GM18507 (cell line): Measurements from ENCODE around the gene CDH1.
"Not testable (repeated sequence)": the region's sequence is repeated elsewhere in the genome, so short reads cannot be mapped to it uniquely, and the experiment has no call there.

ENCODE experiments used
- DNase-seq: peaks from one replicate; pipeline ENCODE4 v3.0.0; 2011; ENCODE audit warnings: low read depth; ENCODE audit not compliant: insufficient read length; ENCODE audit errors: extremely low spot score
- FAIRE-seq: peaks from 2 replicates; lab custom pipeline; 2011; peaks lifted over from hg19 to GRCh38; lab: Jason Lieb, UNC

The CDH1 gene

DNA sequence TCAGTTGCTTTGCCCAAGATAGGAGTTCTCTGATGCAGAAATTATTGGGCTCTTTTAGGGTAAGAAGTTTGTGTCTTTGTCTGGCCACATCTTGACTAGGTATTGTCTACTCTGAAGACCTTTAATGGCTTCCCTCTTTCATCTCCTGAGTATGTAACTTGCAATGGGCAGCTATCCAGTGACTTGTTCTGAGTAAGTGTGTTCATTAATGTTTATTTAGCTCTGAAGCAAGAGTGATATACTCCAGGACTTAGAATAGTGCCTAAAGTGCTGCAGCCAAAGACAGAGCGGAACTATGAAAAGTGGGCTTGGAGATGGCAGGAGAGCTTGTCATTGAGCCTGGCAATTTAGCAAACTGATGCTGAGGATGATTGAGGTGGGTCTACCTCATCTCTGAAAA lies 97.5 kb downstream of the CDH1 start:
- FAIRE-seq (no peak), DNase-seq (no peak)

DNA sequence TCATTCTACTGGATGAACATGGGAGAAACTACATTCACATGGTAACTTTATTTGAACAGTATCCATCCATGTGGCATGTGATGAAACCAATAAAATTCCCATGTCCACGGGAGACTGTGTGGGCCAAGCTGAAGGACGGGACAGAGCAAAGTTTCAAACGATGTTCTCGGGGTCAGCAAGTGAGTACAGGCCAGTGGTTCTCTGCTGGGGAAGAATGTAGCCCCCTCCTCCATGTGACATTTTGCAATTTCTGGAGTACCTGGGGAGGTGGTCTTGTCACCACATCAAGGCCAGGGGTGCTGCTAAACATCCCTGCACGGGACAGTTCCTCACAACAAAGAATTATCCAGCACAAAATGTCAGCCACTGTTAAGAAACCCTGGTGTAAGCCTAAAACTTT lies 98.9 kb downstream of the CDH1 start:
- no peak for DNase-seq
- no peak for FAIRE-seq

DNA sequence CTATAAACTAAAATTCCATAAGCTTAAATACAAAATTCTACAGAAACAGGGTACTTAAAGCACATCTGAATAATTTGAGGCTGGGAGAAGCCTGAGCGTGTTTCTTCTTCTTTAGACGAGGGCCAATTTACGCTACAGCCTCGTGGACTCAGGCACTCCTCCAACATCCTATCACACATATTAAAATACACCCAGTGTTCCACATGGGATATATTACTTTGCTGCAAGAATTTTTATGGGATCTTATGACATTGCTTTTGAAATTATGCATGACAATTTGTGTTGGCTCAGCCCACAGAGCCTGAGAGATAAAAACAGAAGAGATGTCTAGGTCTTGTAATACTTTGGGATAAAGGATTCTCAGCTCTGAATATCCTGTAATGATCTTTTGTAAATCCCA lies 102.7 kb downstream of the CDH1 start:
- DNase-seq (no peak), FAIRE-seq (no peak)

DNA sequence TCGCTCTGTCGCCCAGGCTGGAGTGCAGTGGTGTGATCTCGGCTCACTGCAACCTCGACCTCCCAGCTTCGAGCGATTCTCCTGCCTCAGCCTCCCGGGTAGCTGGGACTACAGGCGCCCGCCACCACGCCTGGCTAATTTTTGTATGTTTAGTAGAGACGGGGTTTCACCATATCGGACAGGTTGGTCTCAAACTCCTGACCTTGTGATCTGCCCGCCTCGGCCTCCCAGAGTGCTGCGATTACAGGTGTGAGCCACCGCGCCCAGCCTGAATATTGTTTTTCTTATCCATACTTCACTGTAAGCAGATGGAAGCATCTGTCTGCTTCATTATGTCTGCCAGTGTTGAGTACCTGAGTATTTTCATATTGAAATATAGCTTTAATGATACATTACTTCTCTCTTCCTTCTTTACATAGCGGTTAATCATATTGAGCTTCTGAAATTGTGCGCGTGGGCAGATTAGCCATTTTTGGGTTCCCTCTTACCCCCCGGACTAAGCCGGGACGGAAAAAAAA lies 105.9 kb downstream of the CDH1 start:
- FAIRE-seq, DNase-seq: not testable (repeated sequence)

DNA sequence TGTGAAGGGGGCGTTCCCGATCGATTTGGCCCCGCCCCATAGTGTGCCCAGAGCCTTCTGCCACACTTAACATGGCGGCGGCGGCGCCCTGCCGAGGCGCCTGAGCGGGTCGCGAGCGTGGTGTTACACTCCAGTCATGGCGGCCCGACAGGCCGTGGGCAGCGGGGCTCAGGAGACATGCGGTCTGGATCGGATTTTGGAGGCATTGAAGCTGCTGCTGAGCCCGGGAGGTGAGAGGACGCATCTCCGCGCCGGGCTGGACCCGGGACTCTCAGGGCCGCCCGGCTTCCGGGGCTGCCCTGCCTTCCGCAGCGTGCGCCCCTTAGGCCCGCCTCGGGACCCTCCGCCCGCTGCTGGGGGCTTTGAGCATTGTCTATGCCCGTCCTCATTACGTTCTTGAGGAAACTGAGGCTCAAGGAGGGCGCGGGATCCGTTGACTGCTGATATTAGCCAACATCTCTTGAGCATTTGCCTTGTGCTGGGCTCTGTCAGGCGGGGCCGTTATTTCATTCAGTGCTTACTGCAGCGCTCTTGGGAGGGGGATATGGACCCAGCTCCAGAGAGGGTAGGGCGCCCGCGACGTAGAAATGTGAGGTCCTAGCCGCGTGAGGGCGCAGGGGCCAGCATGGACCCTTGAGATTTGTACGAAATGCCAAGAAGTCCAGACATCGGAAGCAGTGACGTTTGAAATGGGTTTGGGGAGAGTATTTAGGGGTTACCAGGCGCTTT lies 106.6 kb downstream of the CDH1 start, which contains the start of gene TANGO6:
Gene TANGO6, plus strand, starts transcription at position 50 of the 729 bp plus-strand sequence. Its CDS starts 87 bp downstream, at position 137.
- DNase-seq (peak; percentile 77), FAIRE-seq (peak; percentile 67)

DNA sequence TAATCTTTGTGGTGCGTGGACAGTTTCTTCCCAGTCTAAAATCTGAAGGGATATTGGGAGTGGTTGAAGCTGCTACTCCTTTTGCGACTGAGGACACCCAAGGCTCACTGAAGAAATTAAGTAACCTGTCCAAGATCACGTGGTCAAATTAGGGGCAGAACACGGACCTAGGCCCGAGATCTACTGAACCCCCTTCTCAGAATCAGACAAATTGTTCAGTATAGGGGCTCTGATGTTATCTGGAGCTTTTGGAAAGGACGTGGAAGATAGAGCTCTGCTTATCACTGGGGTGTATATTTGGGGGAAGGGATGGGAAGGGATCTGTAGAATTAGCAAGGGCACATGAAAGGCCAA lies 107.1 kb downstream of the CDH1 start:
- FAIRE-seq: no peak
- no peak for DNase-seq

DNA sequence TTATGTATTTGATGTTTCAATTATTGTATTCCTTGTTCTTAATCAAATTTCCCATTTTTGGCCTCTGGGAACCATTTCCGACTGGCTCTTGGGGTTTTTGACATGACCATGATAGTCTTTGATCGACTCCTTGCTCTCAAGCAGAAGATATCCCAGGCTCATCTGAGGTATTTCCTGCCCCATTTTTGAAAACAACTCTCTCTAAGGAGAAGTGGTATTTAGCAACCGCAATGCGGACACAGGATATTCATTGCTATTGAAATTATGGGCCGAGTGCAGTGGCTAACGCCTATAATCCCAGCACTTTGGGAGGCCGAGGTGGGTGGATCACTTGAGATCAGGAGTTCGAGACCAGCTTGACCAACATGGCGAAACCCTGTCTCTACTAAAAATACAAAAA lies 111.7 kb downstream of the CDH1 start:
- no peak for FAIRE-seq
- no peak for DNase-seq

DNA sequence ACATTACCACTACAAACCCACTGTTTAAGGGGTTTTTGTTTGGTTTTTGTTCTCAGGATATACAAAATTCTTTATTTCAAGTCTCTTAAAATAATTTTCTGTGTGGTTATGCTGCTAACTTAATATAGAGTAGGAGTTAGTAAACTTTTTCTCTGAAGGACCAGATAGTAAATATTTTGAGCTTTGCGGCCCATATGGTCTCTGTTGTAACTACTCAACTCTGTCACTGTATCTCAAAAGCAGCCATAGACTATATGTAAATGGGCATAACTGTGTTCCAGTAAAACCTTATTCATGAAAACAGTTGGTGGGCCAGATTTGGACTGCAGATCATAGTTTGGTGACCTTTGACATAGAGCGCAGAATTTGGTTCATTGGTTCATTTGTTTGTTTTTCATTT lies 113.4 kb downstream of the CDH1 start:
- DNase-seq: no peak
- no peak for FAIRE-seq

DNA sequence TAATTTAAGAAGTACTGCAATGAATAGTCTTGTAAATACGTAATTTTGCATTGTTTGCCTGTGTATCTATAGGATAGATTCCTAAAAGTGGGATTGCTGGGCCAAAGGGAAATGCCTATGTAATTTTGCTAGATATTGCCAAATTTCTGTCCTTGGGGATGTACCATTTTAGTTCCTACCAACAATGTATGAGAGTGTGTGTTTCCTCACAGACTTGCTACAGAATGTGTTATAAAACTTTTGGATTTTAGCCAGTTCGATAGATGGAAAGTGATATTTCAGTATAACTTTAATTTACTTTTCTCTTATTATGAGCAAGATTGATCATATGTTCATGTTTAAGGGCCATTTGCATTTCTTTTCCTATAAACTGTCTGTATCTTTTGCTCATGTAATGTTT lies 114.5 kb downstream of the CDH1 start:
- no peak for FAIRE-seq
- DNase-seq: no peak

DNA sequence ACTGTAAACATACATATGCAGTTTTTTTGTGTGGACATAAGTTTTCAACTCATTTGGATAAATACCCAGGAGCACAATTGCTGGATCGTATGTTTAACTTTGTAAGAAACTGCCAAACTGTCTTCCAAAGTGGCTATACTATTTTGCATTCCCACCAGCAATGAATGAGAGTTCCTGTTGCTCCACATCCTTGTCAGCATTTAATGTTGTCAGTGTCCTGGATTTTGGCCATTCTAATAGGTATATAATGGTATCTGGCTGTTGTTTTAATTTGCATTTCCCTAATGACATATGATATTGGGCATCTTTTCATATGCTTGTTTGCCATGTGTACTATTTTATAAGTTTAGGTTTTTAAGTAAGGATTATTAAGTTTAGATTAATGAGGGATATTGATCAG lies 120.4 kb downstream of the CDH1 start:
- DNase-seq (no peak), FAIRE-seq (no peak)

DNA sequence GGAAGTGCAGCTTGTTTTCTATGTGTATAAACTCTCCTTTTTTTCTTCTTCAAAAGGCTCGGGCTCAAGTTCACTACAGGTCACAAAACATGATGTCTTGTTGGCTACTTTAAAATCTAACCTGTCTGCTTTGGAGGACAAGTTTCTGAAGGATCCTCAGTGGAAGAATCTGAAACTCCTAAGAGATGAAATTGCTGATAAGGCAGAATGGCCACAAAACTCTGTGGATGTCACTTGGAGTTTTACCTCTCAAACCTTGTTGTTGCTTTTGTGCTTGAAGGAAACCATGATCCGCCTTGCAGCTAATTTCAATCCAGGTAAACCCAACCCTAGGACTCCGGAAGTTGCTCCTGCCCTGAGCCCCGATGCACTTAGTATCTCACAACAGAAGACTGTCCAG lies 122.7 kb downstream of the CDH1 start:
- no peak for FAIRE-seq
- no peak for DNase-seq

DNA sequence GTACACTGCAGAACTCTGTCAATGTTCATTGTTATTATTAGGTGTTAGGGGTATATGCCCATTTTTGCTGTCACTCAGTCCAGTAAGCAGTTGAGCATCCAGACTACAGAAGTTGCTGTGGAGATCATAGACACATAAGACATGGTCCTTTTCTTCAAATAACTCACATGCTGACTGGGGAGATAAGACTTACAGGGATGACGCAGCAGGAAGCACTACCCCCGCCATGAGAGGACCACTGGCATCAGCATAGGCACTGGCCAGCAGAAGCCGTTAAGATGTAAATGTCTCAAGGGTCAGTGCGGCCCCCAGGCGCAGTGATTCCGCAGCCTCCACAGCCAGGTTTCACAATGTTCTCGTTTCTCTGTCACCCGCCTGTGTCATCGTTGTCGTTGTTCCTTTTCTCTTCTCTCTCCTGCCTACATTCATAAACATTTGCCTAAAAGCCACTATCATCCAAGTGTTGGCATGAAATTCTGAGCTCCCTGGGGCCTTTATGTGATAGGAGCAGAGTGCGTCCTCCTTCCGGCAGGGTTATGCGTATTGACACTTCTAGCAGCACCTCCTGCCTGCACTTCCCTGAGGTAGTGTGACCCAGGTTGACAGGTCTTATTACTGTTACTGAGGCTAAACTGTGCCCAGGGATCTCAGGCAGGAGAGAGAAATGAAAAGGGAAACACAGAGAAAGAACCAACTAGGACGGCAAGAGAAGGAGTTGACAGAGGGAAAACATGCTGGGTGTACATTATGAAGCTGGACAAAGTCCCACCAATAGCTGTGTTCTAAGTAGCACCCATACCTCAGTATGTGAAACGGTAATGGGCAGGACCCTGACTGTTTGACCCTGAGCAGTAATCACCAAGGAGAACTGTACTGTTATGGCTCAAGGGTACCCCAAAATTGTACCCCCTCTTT lies 124.1 kb downstream of the CDH1 start:
- no peak for DNase-seq
- no peak for FAIRE-seq

DNA sequence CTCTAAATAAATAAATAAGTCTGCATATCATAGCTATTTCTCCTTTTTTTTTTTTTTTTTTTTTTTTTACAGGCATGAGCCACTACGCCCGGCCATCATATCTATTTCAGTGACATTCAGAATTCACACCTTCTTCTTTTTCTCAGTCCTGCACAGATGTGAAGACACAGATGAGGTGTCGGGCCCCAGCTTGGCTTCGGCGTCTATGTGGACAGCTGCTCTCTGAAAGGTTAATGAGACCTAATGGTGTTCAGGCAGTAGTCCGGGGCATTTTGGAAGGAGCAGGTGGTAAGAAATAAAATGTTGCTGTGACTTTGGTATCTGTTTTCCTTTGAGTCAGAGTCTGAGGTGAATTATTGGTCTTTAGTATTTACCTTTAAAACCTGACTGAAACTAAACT lies 129.8 kb downstream of the CDH1 start:
- peak; percentile 33 for FAIRE-seq
- no peak for DNase-seq

DNA sequence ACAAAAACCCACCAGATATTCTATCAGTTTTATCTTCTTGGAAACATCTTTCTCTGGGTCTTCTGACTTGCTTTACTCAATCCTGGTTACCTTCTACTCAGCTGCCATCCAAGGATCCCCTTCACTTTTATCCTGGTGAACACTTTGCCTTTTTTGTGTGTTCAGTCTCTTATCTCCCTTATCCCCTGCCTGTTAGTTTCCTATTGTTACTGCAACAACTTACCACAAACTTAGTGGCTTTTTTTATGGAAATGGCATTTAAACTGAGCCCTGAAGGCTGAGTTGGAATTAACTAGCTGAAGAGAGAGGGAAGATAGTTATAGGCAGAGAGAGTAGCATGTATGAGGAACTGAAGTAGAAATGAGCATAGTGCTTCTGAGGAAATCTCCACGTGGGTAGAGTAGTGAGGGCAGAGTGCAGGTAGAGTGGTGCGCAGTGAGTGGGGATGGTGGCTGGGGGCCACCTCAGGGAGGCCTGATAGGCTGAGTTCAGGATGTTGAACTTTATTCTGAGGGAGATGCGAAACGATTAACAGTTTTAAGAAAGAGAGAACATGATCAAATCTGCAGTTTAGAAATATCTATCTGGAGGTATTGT lies 132.5 kb downstream of the CDH1 start:
- DNase-seq (no peak), FAIRE-seq (no peak)

DNA sequence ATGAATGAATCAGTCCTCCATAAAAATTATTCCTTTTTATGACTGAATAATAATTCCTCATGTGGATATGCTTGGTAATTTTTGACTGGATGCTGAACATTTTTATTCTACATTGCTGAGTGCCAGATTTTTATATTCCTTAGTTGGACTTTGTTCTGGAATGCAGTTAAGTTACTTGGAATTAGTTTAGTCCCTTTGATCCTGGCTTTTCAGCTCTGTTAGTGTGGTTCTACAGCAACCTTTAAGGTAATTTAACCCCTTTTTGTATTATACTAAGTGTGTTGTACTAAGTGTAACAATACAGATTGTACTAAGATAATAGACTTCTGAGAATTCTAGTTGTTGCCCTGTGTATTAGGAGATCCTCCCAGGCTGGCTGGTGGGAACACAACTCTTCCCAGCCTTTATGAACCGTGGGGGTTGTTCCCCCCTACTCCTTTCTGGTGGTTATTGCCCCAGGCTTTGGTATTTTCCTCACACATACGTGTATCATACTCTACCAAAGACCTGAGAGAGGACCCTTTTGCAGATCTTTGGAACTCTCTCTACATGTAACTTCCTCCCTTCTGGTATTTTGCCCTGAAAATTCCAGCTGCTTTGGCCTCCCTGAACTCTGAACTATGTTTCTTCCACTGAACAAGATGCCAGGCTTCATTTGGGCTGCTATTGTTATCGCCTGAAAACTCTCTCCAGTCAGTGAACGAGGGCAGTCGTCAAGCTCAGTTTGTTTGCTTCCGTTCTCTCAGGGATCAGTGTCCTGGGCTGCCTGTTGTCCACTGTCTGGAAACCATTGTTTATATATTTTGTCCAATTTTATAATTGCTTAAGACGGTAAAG lies 136.8 kb downstream of the CDH1 start:
- no peak for FAIRE-seq
- no peak for DNase-seq

DNA sequence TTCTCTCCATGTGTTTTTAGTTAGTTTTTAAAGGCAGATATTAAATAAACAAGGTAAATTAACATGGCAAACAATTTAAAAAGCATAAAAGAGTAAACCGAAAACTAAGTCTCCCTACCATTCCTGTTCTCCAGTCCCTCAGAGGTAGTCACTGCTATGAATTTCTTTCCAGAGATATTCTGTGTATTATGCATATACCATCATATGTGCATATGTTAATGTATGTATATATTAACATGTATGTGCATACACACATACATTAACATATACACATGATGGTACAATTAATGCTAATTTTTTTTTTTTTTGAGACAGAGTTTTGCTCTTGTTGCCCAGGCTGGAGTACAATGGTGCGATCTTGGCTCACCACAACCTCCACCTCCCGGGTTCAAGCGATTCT lies 138.8 kb downstream of the CDH1 start:
- no peak for DNase-seq
- no peak for FAIRE-seq

DNA sequence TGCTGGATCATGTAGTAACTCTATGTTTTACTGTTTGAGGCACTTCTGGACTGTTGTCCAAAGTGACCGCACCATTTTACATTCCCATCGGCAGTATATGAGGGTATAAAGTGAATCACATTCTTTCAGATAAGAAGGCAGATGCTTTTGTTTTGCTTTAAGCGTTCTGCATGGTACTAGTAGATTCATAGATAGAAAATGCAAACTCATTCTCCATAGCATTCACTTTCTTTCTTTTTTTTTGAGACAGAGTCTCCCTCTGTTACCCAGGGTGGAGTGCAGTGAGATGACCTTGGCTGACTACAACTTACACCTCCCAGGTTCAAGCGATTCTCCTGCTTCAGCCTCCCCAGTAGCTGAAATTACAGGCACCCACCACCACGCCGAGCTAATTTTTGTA lies 146.6 kb downstream of the CDH1 start:
- FAIRE-seq: no peak

DNA sequence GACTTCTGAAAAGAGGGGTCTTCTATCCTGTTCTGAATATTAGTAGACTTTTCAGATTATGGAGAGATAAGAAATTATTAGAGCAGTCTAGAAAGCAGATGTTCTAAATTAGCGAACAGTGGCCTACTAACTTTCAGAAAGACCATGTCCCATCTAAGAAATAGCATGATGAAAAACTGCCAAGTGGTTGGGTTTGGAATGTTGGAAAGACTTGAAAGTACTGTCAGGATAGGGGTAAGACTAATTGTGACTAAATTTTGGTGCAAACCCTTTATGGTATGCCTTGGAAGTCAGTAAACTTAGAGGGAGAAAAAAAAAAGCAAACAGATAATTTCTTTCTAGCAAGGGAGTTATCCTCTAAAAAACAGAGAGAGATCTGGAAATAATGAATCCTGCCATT lies 147.3 kb downstream of the CDH1 start:
- FAIRE-seq (no peak), DNase-seq (no peak)

More for the DNA sequence above, 146.6 kb downstream of the CDH1 start:
- DNase-seq: no peak
